ENCODE results near the gene PITX2. TPM values are rescaled to one million over a fixed set of nuclear protein-coding genes. Genes with fewer than 3 reads are reported as not detected.

The PITX2 gene
- total RNA-seq, 5 donors from 2014 or later (not counting 1 experiment from before 2014, with no cell fraction given) = not detected

- CTCF ChIA-PET = no interaction called here
- peaks cover 0 to 5% (median 0%) of the 10 kb centered on the region in 3 donors for H3K9me3 Mint-ChIP-seq
- no peak overlapping the region for H3K4me3 ChIP-seq (ENCODE audit: control insufficient read depth in 1 of 2, extremely low read depth in 1 of 2, low read length in 1 of 2)
- H3K4me1 Mint-ChIP-seq = peaks cover 41 to 55% (median 52%) of the 10 kb centered on the region in 3 donors
- H3K27ac ChIP-seq (ENCODE audit: low read length) = no peak overlapping the region
- no peak overlapping the region for H3K27ac Mint-ChIP-seq
- H3K9me3 ChIP-seq = no peaks in the 10 kb centered on the region
- no peaks in the 10 kb centered on the region for H3K36me3 ChIP-seq (ENCODE audit: control insufficient read depth in 2 of 2, extremely low read depth in 1 of 2, insufficient read depth in 1 of 2, low read length in 1 of 2)
- no peak for DNase-seq
- no peaks in the 10 kb centered on the region for H3K36me3 Mint-ChIP-seq
- WGBS (ENCODE audit: insufficient coverage) = 20% methylated on average over 26 of the region's 35 CpGs
- H3K4me3 Mint-ChIP-seq = peak overlapping the region in 1 of 3 donors; percentile 71
- POLR2A ChIA-PET = interaction anchor here in 1 of 2 donors (0.5 kb wide), 1 partner anchor 98 kb away, joined by 3 read pairs; no protein-coding TSS in a partner anchor
- H3K4me1 ChIP-seq (ENCODE audit: control insufficient read depth in 1 of 2, extremely low read depth in 1 of 2, insufficient read depth in 2 of 2, low read length in 2 of 2) = peaks cover 2 to 43% of the 10 kb centered on the region in 2 experiments
- H3K27me3 Mint-ChIP-seq = peaks cover 77 to 89% of the 10 kb centered on the region in 2 donors
- H3K27me3 ChIP-seq (replicated peaks in 1 of 2; ENCODE audit: control insufficient read depth in 2 of 2, extremely low read depth in 1 of 2, insufficient read depth in 2 of 2, low read length in 1 of 2) = peaks cover 18 to 71% of the 10 kb centered on the region in 2 experiments
- no peak for ATAC-seq (replicated peaks in 1 of 4)
These were observed 3.2 kb downstream of the PITX2 start for GRCh38 chr4:110619463-110620247.

GRCh38 chr4:110618581-110619462, 4.1 kb downstream of the PITX2 start:
- Mint-ChIP-seq H3K27me3 (peaks cover 73 to 89% of the 10 kb centered on the region in 2 donors), H3K27ac (peak overlapping the region in 1 of 2 donors; percentile 1), H3K4me3 (peak overlapping the region in 1 of 3 donors; percentile 71), H3K9me3 (peaks cover 0 to 5% (median 0%) of the 10 kb centered on the region in 3 donors), H3K4me1 (peaks cover 41 to 55% (median 52%) of the 10 kb centered on the region in 3 donors), H3K36me3 (no peaks in the 10 kb centered on the region)
- POLR2A ChIA-PET = no interaction called here
- no peaks in the 10 kb centered on the region for H3K36me3 ChIP-seq (ENCODE audit: control insufficient read depth in 2 of 2, extremely low read depth in 1 of 2, insufficient read depth in 1 of 2, low read length in 1 of 2)
- H3K4me3 ChIP-seq (ENCODE audit: control insufficient read depth in 1 of 2, extremely low read depth in 1 of 2, low read length in 1 of 2) = peak overlapping the region in 1 of 2 donors; percentile 25
- CTCF ChIA-PET = no interaction called here
- peaks cover 15 to 74% of the 10 kb centered on the region in 2 experiments for H3K27me3 ChIP-seq (replicated peaks in 1 of 2; ENCODE audit: control insufficient read depth in 2 of 2, extremely low read depth in 1 of 2, insufficient read depth in 2 of 2, low read length in 1 of 2)
- no peak for ATAC-seq (replicated peaks in 1 of 4)
- H3K4me1 ChIP-seq (ENCODE audit: control insufficient read depth in 1 of 2, extremely low read depth in 1 of 2, insufficient read depth in 2 of 2, low read length in 2 of 2) = peaks cover 2 to 43% of the 10 kb centered on the region in 2 experiments
- DNase-seq = no peak
- H3K27ac ChIP-seq (ENCODE audit: low read length) = no peak overlapping the region
- 30% methylated on average over 33 of the region's 45 CpGs for WGBS (ENCODE audit: insufficient coverage)
- H3K9me3 ChIP-seq = no peaks in the 10 kb centered on the region

- ATAC-seq (replicated peaks in 1 of 4) = no peak
- Histone ChIP-seq H3K27ac (ENCODE audit: low read length) (no peak overlapping the region), H3K4me1 (ENCODE audit: control insufficient read depth in 1 of 2, extremely low read depth in 1 of 2, insufficient read depth in 2 of 2, low read length in 2 of 2) (peaks cover 2 to 40% of the 10 kb centered on the region in 2 experiments), H3K27me3 (replicated peaks in 1 of 2; ENCODE audit: control insufficient read depth in 2 of 2, extremely low read depth in 1 of 2, insufficient read depth in 2 of 2, low read length in 1 of 2) (peaks cover 16 to 74% of the 10 kb centered on the region in 2 experiments), H3K9me3 (no peaks in the 10 kb centered on the region), H3K36me3 (ENCODE audit: control insufficient read depth in 2 of 2, extremely low read depth in 1 of 2, insufficient read depth in 1 of 2, low read length in 1 of 2) (no peaks in the 10 kb centered on the region), H3K4me3 (ENCODE audit: control insufficient read depth in 1 of 2, extremely low read depth in 1 of 2, low read length in 1 of 2) (peak overlapping the region in 1 of 2 donors; percentile 25)
- Mint-ChIP-seq H3K4me1 (peaks cover 33 to 46% (median 46%) of the 10 kb centered on the region in 3 donors), H3K4me3 (peak overlapping the region in 1 of 3 donors; percentile 71), H3K36me3 (no peaks in the 10 kb centered on the region), H3K27me3 (peaks cover 64 to 85% of the 10 kb centered on the region in 2 donors), H3K27ac (peak overlapping the region in 1 of 2 donors; percentile 6), H3K9me3 (peaks cover 0 to 5% (median 0%) of the 10 kb centered on the region in 3 donors)
- ChIA-PET CTCF (no interaction called here), POLR2A (interaction anchor here in 1 of 2 donors (0.6 kb wide), 1 partner anchor 147 kb away, joined by 3 read pairs; no protein-coding TSS in a partner anchor)
- WGBS (ENCODE audit: insufficient coverage) = 14% methylated on average over 33 of the region's 38 CpGs
- no peak for DNase-seq
These were observed 5.0 kb downstream of the PITX2 start for GRCh38 chr4:110617646-110618580.

GRCh38 chr4:110617075-110617640, 5.7 kb downstream of the PITX2 start:
- Mint-ChIP-seq H3K27ac (peak overlapping the region in 1 of 2 donors; percentile 17), H3K36me3 (no peaks in the 10 kb centered on the region), H3K4me3 (no peak overlapping the region), H3K9me3 (peaks cover 0 to 5% (median 0%) of the 10 kb centered on the region in 3 donors), H3K27me3 (peaks cover 66 to 87% of the 10 kb centered on the region in 2 donors), H3K4me1 (peaks cover 30 to 41% (median 40%) of the 10 kb centered on the region in 3 donors)
- H3K9me3 ChIP-seq = no peaks in the 10 kb centered on the region
- ATAC-seq (replicated peaks in 1 of 4) = no peak
- no peak for DNase-seq
- H3K4me1 ChIP-seq (ENCODE audit: control insufficient read depth in 1 of 2, extremely low read depth in 1 of 2, insufficient read depth in 2 of 2, low read length in 2 of 2) = peaks cover 2 to 32% of the 10 kb centered on the region in 2 experiments
- POLR2A ChIA-PET = interaction anchor here in 1 of 2 donors (0.6 kb wide), 1 partner anchor 148 kb away, joined by 3 read pairs; no protein-coding TSS in a partner anchor
- WGBS (ENCODE audit: insufficient coverage) = no CpG with 5 or more reads among the region's 2 CpGs
- no peak overlapping the region for H3K4me3 ChIP-seq (ENCODE audit: control insufficient read depth in 1 of 2, extremely low read depth in 1 of 2, low read length in 1 of 2)
- CTCF ChIA-PET = no interaction called here
- H3K27ac ChIP-seq (ENCODE audit: low read length) = no peak overlapping the region
- H3K27me3 ChIP-seq (replicated peaks in 1 of 2; ENCODE audit: control insufficient read depth in 2 of 2, extremely low read depth in 1 of 2, insufficient read depth in 2 of 2, low read length in 1 of 2) = peaks cover 19 to 74% of the 10 kb centered on the region in 2 experiments
- H3K36me3 ChIP-seq (ENCODE audit: control insufficient read depth in 2 of 2, extremely low read depth in 1 of 2, insufficient read depth in 1 of 2, low read length in 1 of 2) = no peaks in the 10 kb centered on the region

GRCh38 chr4:110616238-110617074, 6.4 kb downstream of the PITX2 start:
- H3K9me3 Mint-ChIP-seq = peaks cover 0 to 5% (median 0%) of the 10 kb centered on the region in 3 donors
- WGBS (ENCODE audit: insufficient coverage) = 20% methylated on average over 1 of the region's 17 CpGs
- no peak for ATAC-seq (replicated peaks in 1 of 4)
- H3K27ac Mint-ChIP-seq = no peak overlapping the region
- H3K27me3 Mint-ChIP-seq = peaks cover 68 to 89% of the 10 kb centered on the region in 2 donors
- no peak for DNase-seq
- no peaks in the 10 kb centered on the region for H3K36me3 Mint-ChIP-seq
- peaks cover 0 to 25% of the 10 kb centered on the region in 2 experiments for H3K4me1 ChIP-seq (ENCODE audit: control insufficient read depth in 1 of 2, extremely low read depth in 1 of 2, insufficient read depth in 2 of 2, low read length in 2 of 2)
- ChIA-PET CTCF (no interaction called here), POLR2A (no interaction called here)
- H3K27me3 ChIP-seq (replicated peaks in 1 of 2; ENCODE audit: control insufficient read depth in 2 of 2, extremely low read depth in 1 of 2, insufficient read depth in 2 of 2, low read length in 1 of 2) = peaks cover 19 to 74% of the 10 kb centered on the region in 2 experiments
- peak overlapping the region in 1 of 3 donors; percentile 16 for H3K4me3 Mint-ChIP-seq
- H3K4me1 Mint-ChIP-seq = peaks cover 27 to 38% (median 34%) of the 10 kb centered on the region in 3 donors
- H3K4me3 ChIP-seq (ENCODE audit: control insufficient read depth in 1 of 2, extremely low read depth in 1 of 2, low read length in 1 of 2) = peak overlapping the region in 1 of 2 donors; percentile 38
- no peaks in the 10 kb centered on the region for H3K36me3 ChIP-seq (ENCODE audit: control insufficient read depth in 2 of 2, extremely low read depth in 1 of 2, insufficient read depth in 1 of 2, low read length in 1 of 2)
- no peak overlapping the region for H3K27ac ChIP-seq (ENCODE audit: low read length)
- no peaks in the 10 kb centered on the region for H3K9me3 ChIP-seq
